ENCODE measurements around the gene NUCKS1. TPM values are rescaled to one million over a fixed set of nuclear protein-coding genes. Genes with fewer than 3 reads are reported as not detected.

The NUCKS1 gene
- total and polyA plus RNA-seq, 2 donors (not counting 1 experiment from before 2014, with no cell fraction given), result 98.1 to 137 TPM

DNA sequence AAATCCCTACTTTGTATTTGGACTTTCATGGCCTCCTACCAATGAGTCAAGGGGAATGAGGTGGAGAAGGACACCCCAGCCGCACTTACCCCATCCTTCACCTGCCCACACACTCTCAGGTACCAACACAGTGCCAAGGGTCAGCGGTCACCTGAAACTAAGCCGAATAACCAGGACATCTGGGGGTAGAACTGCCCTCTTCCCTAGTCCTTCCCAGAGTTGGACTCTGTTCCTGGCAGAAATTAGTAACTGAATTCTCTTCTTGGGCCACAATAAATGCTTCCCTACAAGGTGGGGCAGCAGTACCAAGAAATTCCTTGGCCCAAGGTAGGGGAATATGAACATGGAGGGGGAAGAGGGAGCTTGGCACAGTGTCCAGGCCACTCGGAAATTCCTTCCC, 77.0 kb downstream of the NUCKS1 start:
- no peaks in the 10 kb centered on the region for H4K20me1 ChIP-seq (ENCODE audit: control insufficient read depth, extremely low read depth, insufficient read depth, low read length)
- H3K27ac ChIP-seq (ENCODE audit: insufficient read depth, low read length), result no peak overlapping the region
- no peaks in the 10 kb centered on the region for H3K9me3 ChIP-seq (ENCODE audit: control insufficient read depth, insufficient read depth, low read depth, low read length)
- no peak overlapping the region for H3K9ac ChIP-seq (ENCODE audit: insufficient read depth, low read length)
- H3K4me3 ChIP-seq (replicated peaks in 1 of 4; ENCODE audit: control extremely low read depth in 1 of 4, insufficient read depth in 1 of 4, low read depth in 3 of 4, low read length in 4 of 4), result no peak overlapping the region
- no peaks in the 10 kb centered on the region for H3K36me3 ChIP-seq (ENCODE audit: control insufficient read depth, insufficient read depth, low read length)
- DNase-seq (ENCODE audit: low read depth in 2 of 2), result no peak
- no peaks in the 10 kb centered on the region for H3K79me2 ChIP-seq (ENCODE audit: control insufficient read depth, insufficient read depth, low read length)
- no peaks in the 10 kb centered on the region for H3K4me1 ChIP-seq (ENCODE audit: control insufficient read depth, extremely low read depth, insufficient read depth, low read length)
- TF ChIP-seq EZH2 (IDR thresholded peaks at IDR 0.05; ENCODE audit: low read length, missing control alignments), result no peak
- TF ChIP-seq, protein P1, sequence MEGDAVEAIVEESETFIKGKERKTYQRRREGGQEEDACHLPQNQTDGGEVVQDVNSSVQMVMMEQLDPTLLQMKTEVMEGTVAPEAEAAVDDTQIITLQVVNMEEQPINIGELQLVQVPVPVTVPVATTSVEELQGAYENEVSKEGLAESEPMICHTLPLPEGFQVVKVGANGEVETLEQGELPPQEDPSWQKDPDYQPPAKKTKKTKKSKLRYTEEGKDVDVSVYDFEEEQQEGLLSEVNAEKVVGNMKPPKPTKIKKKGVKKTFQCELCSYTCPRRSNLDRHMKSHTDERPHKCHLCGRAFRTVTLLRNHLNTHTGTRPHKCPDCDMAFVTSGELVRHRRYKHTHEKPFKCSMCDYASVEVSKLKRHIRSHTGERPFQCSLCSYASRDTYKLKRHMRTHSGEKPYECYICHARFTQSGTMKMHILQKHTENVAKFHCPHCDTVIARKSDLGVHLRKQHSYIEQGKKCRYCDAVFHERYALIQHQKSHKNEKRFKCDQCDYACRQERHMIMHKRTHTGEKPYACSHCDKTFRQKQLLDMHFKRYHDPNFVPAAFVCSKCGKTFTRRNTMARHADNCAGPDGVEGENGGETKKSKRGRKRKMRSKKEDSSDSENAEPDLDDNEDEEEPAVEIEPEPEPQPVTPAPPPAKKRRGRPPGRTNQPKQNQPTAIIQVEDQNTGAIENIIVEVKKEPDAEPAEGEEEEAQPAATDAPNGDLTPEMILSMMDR (conservative IDR thresholded peaks at IDR 0.05 in 1 of 2, IDR thresholded peaks at IDR 0.05 in 1 of 2; ENCODE audit: low read depth in 1 of 2, low read length in 2 of 2), result no peak
- no peak overlapping the region for H3K4me2 ChIP-seq (ENCODE audit: extremely low read depth, insufficient read depth, low read length)
- no peak overlapping the region for H2AFZ ChIP-seq (ENCODE audit: low read length)
- H3K27me3 ChIP-seq (ENCODE audit: control insufficient read depth, insufficient read depth, low read length), result no peaks in the 10 kb centered on the region

GRCh38 chr1:205672395-205672889, 77.5 kb downstream of the NUCKS1 start:
- Histone ChIP-seq H3K4me1 (ENCODE audit: control insufficient read depth, extremely low read depth, insufficient read depth, low read length) (no peaks in the 10 kb centered on the region), H3K9ac (ENCODE audit: insufficient read depth, low read length) (no peak overlapping the region), H4K20me1 (ENCODE audit: control insufficient read depth, extremely low read depth, insufficient read depth, low read length) (no peaks in the 10 kb centered on the region), H3K27me3 (ENCODE audit: control insufficient read depth, insufficient read depth, low read length) (no peaks in the 10 kb centered on the region), H3K9me3 (ENCODE audit: control insufficient read depth, insufficient read depth, low read depth, low read length) (no peaks in the 10 kb centered on the region), H3K79me2 (ENCODE audit: control insufficient read depth, insufficient read depth, low read length) (no peaks in the 10 kb centered on the region), H3K4me2 (ENCODE audit: extremely low read depth, insufficient read depth, low read length) (no peak overlapping the region), H3K36me3 (ENCODE audit: control insufficient read depth, insufficient read depth, low read length) (no peaks in the 10 kb centered on the region), H3K4me3 (replicated peaks in 1 of 4; ENCODE audit: control extremely low read depth in 1 of 4, insufficient read depth in 1 of 4, low read depth in 3 of 4, low read length in 4 of 4) (no peak overlapping the region), H3K27ac (ENCODE audit: insufficient read depth, low read length) (no peak overlapping the region), H2AFZ (ENCODE audit: low read length) (no peak overlapping the region)
- DNase-seq (ENCODE audit: low read depth in 2 of 2), result no peak
- TF ChIP-seq, protein P1 (conservative IDR thresholded peaks at IDR 0.05 in 1 of 2, IDR thresholded peaks at IDR 0.05 in 1 of 2; ENCODE audit: low read depth in 1 of 2, low read length in 2 of 2), result no peak
- TF ChIP-seq EZH2 (IDR thresholded peaks at IDR 0.05; ENCODE audit: low read length, missing control alignments), result no peak

DNA sequence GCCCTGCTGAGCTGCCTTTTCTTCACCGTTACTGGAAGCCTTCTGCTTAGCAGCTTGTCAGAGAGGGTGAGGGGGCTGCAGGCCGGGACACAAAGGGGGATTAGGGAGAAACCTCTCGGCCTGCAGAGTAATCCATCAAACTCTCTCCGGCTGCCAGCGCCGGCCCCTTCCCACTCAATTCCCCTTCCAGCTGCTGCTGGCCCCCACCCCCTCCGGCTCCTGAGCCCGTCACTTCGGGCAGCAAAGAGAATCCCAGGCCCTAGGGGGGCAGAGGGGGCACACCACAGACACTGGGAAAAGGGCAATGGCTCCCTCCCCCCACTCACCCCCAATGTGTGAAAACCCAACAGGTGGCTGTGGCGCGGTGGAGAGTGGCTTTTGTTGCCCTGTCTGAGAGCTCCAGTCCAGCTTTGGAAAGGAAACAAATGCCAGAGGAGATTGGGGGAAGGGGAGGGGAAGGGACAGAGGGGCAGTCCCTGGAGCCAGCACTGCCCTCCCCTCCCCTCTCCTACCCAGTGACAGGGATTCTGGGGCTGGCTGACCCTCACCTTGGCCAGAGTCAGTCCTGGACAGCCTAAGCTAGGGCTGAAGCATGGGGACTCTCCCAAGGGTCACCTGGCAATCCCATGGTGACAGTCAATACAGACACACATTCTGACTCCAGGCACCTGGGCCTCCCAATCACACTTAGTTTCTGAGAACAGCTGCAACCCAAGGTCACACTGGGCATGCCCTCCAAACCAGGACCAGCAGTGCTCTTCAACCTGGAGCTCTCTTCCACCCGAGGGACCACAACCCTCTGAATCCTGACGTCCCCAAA, 79.2 kb downstream of the NUCKS1 start:
- Histone ChIP-seq H3K9me3 (ENCODE audit: control insufficient read depth, insufficient read depth, low read depth, low read length) (no peaks in the 10 kb centered on the region), H3K9ac (ENCODE audit: insufficient read depth, low read length) (no peak overlapping the region), H2AFZ (ENCODE audit: low read length) (no peak overlapping the region), H3K27me3 (ENCODE audit: control insufficient read depth, insufficient read depth, low read length) (no peaks in the 10 kb centered on the region), H3K79me2 (ENCODE audit: control insufficient read depth, insufficient read depth, low read length) (no peaks in the 10 kb centered on the region), H3K36me3 (ENCODE audit: control insufficient read depth, insufficient read depth, low read length) (no peaks in the 10 kb centered on the region), H3K4me3 (replicated peaks in 1 of 4; ENCODE audit: control extremely low read depth in 1 of 4, insufficient read depth in 1 of 4, low read depth in 3 of 4, low read length in 4 of 4) (no peak overlapping the region), H3K4me1 (ENCODE audit: control insufficient read depth, extremely low read depth, insufficient read depth, low read length) (no peaks in the 10 kb centered on the region), H4K20me1 (ENCODE audit: control insufficient read depth, extremely low read depth, insufficient read depth, low read length) (no peaks in the 10 kb centered on the region), H3K27ac (ENCODE audit: insufficient read depth, low read length) (no peak overlapping the region), H3K4me2 (ENCODE audit: extremely low read depth, insufficient read depth, low read length) (no peak overlapping the region)
- TF ChIP-seq, protein P1 (conservative IDR thresholded peaks at IDR 0.05 in 1 of 2, IDR thresholded peaks at IDR 0.05 in 1 of 2; ENCODE audit: low read depth in 1 of 2, low read length in 2 of 2), result no peak
- no peak for TF ChIP-seq EZH2 (IDR thresholded peaks at IDR 0.05; ENCODE audit: low read length, missing control alignments)
- no peak for DNase-seq (ENCODE audit: low read depth in 2 of 2)

Measured in fibroblast of lung (primary cell).